Amygdala (tissue), 56 donors: ENCODE results near the gene ARAP2.

Experiments
- DNase-seq, 56 donors: peaks; one replicate each; lab custom pipeline; 2025; lab: John Stamatoyannopoulos, UW

The ARAP2 gene

DNA sequence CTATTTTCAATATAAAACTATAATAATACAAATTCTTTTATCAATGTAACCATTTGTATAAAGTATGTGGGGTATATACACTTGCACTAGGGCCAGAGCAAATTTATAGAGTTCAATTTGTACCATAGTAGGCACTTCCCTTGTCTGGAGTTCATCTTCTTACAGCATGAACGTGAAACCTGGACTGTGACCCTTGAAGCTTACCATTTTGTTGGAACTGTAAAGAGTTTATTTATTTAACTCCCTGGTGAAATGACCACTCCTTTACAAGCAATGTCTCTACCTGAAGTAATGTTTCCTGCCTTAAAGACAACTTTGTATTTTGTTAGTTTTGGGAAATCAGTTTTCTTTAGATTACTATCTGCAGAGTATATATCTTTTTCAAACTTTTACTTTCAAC, 188.2 kb downstream of the ARAP2 start:
- no peak for DNase-seq

DNA sequence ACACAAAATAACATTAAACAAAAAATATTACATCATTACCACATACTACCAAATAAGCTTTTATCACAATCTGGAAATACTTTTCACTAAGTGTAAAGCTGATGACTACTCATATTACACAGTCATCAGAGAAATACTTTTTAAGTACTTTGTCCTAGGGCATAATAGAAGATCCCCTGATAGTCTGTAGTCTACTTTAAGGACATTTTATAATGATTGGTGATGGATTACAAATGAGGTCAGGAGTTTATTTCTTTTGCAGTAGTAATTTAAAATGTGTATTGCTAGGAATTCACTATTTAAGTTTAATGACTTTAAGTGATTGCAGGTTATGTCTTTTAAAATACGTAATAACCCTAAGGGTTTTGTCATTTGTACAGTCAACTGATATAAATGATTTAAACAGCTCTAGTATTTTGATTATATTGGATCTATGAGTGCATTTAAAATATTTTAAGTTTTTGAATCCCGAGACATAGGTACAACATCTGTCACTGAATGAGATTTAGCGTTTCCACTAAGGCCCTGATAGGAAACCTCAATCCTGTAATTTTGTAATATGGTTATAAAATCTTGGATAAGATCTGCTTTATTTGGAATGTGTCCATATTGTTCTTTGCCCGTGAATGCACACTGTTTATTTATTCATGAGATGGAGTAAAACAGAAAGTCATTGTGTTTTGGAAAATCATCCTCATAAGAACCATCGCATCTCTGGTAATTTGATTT, 189.5 kb downstream of the ARAP2 start:
- no peak for DNase-seq

DNA sequence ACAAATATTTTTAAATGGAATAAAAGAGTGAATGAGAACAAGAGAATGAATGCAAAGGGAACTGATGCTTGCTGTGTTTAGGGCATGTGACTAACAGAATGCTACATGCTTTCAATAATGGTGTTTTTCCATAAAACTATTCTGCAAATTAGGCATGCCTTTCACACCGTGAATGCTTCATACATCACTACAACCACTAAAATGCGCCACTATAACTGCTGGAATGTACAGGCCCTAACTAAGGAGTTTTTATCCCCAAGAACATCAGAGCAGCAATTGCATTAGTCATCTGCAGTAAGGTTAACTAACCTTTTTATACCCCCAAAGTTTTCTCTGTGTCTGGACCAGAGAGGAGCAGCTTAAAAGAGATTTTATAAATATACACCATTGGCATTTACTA, 190.4 kb downstream of the ARAP2 start:
- no peak for DNase-seq

DNA sequence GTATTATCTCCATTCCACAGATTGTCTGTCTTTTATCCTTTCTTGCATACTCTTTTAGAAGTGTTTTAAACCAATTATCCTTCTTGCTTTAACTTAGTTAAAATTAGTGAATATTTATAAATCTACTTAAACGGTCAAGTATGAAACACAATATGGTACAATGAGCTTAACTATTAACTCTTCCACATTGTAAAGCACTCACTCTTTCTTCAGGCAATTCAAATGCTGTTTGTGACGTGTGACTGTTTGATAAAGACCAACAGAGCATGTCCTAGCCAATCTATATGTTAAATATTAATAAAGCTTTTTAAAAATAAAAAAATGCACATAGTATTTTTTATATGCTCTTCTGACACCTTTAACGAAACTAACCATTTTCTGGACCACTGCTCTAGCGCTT, 192.7 kb downstream of the ARAP2 start:
- no peak for DNase-seq

DNA sequence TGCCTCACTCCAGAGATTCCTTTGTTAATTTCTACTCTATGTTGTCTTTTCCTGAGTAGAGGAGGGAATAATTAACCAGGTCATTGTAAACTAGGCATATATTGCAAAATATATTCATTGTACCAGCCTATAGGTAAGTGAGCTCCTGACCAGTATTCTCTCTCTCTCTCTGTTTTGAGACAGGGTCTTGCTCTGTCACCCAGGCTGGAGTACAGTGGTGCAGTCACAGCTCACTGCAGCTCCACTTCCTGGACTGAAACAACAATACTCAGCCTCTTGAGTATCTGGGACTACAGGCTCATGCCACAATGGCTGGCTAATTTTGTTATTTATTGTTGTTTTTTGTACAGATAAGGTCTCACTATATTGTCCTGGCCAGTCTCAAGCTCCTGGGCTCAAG, 198.3 kb downstream of the ARAP2 start:
- DNase-seq, result no peak

DNA sequence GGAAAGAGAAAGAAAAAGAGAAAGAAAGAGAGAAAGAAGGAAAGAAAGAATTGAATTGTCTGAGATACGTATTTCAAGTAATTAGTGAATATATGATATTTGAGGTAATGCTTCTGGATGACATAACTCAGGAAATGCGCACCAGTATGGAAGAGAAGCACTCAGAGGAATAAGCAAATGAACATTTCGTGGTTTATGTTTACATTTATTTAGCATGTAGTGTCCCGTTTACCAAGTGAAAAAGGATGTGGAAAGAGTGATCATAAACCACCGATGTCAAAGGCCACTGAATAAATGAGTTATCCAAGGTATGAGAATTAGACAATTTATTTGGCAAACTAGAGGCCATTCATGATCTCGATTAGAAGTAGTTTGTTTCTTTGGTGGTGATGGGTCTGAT, 200.4 kb downstream of the ARAP2 start:
- DNase-seq, result no peak

DNA sequence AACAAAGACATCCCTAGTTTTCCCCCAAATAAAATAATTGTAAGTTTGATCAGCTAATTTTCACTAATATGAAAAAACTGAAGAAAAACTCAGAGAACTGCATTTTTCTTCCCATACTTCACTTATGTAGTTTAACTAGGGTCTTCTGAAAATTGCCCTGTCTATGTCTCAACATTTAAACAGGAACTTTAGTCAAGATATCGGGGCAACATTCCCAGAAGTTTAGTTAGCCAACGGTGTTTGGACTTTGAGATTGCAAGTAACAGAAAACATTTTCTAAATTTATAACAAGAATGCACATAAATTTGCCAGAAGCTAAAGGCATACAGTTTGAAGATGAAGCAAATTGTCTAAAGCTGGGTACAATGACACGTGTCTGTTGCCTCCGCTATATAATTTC, 201.1 kb downstream of the ARAP2 start:
- no peak for DNase-seq

DNA sequence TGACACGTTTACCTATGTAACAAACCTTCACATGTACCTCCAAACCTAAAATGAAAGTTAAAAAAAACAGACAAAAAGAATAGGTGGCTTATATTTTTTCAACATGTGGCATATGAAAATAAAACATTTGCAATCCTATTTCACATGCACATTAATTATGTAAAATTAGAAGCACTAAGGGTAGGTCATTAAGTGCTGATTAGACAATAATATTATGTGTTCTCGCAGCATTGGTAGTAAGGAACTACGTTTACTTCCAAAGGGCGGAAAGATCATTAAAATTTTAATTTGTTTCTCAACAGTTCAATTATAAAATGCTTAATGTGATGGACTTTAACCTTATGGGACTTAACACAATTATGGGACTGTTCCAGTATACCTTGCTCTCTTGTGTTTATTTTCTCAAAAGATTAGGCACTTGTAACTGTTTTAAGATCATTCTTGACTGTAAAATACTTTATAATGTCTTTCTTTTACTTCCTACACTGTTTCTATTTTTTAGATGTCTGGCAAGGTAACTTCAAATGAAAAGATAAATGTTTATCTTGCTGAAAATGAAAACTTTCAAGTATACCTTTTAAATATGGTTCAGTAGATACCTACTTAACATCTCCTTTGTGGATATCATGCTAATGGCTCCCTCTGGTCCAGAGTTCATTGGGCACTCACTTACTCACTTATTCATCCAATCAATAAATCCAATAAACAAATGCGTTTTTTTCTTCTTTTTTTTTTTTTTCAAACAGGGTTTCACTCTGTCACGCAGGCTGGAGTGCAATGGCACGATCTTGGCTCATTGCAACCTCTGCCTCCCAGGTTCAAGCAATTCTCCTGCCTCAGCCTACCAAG, 202.0 kb downstream of the ARAP2 start:
- no peak for DNase-seq

DNA sequence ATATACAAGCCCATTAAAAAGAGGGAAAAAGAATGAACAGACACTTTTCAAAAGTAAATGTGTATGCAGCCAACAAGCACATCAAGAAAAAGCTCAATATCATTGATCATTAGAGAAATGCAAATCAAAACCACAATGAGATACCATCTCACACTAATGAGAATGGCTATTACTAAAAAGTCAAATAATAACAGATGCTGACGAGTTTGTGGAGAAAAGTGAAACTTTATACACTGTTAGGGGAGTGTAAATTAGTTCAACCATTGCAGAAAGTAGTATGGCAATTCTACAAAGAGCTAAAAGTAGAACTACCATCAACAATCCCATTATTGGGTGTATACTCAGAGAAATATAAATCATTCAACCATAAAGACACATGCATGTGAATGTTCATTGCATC, 203.0 kb downstream of the ARAP2 start:
- DNase-seq, result no peak

DNA sequence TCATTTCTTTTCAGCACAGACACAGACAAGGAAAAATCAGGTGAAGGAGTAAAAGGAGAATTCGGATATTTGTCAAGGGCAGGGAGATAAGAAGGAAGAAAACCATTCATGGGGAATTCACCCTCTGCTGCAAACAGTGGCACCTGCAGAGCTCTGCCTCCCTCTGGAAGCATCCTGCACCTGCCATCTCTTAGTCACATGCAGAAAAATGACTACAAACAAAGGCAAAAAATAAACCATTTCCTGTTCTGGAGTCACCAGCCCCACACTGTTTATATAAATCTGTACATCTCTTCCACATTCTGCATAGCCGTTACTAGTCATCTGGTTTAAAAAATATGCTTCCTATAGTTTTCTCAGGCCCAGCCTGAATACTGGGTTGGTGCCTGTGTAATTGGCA, 205.3 kb downstream of the ARAP2 start:
- DNase-seq, result no peak

DNA sequence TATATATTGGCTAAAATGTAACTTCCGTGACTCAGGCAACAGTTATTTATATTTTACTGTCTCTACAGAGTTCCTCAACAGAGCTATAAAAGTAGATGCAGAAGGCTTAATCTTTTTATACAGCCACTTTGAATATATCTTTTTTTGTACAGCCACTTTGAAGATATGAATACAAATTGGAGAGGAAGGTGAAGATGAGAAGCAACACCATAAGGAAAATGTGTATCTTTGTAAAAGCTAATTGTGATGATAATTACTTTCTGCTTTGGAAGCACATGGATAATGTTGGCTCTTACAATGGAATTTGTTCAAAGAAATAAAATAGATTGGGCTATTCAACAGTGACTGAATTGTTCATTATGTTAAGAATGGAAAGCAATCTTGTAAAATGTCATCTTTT, 205.8 kb downstream of the ARAP2 start:
- no peak for DNase-seq

DNA sequence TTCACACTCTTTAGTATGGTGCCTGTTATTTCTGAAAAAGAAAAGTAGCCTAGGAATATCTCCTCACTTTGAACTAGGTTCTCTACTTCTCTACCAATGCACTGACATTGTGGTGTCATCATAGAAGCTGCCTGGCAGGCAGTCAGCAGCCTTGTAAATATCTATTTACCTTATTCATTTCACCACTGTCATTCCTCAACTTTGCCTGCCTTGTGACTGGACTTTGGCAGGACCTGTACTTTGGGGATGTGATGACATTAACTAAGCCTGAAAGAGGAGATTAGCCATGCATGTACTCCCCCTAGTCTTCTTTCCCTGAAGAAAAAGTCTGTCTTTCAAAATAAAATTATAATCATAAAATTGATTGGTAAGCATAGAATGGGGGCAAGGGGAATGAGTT, 207.2 kb downstream of the ARAP2 start:
- no peak for DNase-seq

DNA sequence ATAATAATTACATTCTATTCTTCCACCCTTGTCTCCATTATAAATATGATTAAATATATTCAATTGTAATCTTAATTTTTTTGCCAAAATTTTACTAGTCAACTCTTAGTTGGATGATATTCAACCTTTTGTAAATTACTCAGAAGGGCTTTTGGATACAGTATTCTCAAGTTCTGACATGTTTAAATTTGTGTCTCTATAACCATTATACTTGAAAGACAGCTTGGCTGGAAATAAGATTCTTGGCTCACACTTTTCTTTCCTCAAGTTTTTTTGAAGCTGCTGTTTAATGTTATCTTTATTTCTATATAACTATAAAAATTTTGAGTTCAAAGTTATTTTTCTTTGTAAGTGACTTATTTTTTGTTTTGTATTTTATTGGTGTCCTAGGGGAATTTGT, 214.4 kb downstream of the ARAP2 start:
- no peak for DNase-seq

DNA sequence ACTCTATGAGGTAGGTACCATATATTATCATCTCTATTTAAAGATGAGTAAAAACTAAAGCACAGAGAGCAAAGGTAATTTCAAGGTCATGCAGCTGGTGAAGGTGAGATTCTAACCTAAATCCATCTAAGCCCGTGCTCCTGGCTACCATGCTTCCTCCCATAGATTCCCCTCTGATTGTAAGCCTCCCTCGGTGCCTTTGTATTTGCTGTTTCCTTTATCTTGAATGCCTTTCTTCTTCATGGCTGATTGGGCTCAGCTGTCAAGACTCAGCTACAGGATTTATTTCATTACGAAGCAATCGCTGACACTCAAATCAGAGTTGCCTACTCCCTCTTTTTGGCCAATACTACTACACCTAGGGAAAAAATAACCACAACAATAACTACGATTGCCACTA, 217.1 kb downstream of the ARAP2 start:
- no peak for DNase-seq

DNA sequence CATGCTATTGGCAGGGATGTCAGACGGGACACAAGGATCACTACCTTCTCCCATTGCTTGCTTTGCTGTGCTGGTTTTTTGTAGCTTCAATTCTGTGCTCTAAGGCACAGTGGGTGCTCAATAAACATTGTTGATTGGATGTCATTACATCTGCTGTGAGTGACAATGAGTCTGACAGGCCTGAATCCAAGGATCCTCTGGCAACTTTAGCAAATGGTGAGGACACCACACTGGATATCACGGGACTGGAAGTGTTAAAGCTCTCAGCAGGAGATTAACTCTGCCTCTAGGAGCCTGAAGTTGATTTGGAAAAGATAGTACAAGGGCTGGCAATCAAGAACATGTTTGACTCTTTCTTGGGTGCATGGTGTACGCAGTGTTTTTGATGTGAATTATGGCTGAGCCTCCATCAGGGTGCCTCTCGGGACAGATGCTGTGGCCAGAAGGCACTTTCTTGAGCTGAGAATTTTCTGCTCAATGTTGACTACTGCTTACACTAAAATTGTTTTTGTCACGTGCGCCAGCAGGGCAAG, 217.9 kb downstream of the ARAP2 start:
- DNase-seq, result no peak

DNA sequence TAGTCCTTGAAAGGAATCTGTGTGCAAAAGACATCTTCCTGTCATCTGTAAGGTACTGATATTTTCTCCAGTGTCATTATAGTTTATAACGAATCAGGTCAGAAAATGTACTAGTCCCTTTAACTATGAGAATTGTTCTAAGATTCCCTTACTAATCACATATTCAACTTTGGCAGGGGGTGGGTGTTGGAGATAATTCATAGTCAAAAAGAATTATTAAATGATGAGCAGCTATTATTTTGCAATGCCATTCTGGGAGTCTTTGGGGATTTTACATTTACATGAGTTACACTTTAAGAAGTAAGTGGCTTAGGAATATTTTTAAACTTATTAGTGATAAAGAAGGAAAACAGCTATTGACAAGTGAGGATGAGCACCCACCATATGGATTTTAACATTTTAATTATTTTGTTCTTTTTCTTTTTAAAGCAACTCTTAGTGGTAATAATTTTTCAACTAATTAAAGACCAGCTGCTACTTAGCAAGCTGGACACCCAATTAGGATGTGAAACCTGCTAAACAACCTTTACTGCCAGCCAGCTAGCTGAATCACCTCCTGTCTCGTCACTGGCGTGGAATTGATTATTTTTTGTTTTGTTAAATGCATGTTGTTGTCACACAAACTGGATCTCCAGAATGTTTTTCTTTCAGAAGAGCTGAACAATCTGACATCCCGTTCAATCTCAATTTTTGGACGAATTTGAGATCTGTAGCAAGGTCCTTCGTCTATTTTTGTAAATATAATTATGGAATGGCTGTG, 219.2 kb downstream of the ARAP2 start:
- DNase-seq, result peak in 1 of 56 donors; percentile 0

DNA sequence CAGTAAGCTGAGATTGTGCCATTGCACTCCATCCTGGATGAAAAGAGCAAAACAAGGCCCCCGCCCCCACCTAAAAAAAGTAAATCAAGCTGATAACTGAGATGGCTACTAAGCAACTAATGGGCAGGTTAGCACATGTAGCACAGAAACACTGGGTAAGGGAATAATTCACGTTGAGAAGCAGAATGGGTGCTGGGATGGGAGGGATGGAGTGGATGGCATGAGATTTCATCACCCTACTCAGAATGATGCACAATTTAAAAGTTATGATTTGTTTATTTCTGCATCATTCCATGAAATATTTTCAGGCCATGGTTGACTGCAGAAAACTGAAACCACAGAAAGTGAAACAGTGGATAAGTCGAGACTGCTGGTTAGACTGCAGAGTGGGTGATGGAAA, 224.0 kb downstream of the ARAP2 start:
- no peak for DNase-seq
